SK-N-SH treated with all-trans-retinoic acid at 6 μM for 48 hours (cell line): ENCODE results near the gene IGF1R.

Source experiments
- ARNTL ChIP-seq: fragments of 450-650 bp; formaldehyde crosslinking; IDR thresholded peaks from 2 replicates; pipeline ENCODE4 v1.5.0; 2020; ENCODE audit warnings: low read depth, mild to moderate bottlenecking, moderate library complexity, borderline replicate concordance
- CREB5 ChIP-seq: fragments of 250-450 bp; sonication (Bioruptor Pico); IDR thresholded peaks from 2 replicates; pipeline ENCODE4 v1.5.1; 2020; ENCODE audit warnings: low read depth, mild to moderate bottlenecking, moderate library complexity
- TCF4 ChIP-seq: fragments of 250-450 bp; sonication (Bioruptor Pico); IDR thresholded peaks from 2 replicates; pipeline ENCODE4 v1.8.0; 2021; ENCODE audit warnings: mild to moderate bottlenecking, moderate library complexity, borderline replicate concordance
- ZFP30 ChIP-seq: fragments of 450-650 bp; formaldehyde crosslinking; IDR thresholded peaks from 2 replicates; pipeline ENCODE4 v1.5.0; 2022; ENCODE audit warnings: mild to moderate bottlenecking, moderate library complexity
- ZNF565 ChIP-seq: fragments of 450-650 bp; formaldehyde crosslinking; conservative IDR thresholded peaks from 2 replicates; pipeline ENCODE4 v1.5.0; 2020; ENCODE audit warnings: low read depth, mild to moderate bottlenecking, moderate library complexity
- TF ChIP-seq, protein P1 (sequence below): fragments of 250-450 bp; sonication (Bioruptor Pico); IDR thresholded peaks from 2 replicates; pipeline ENCODE4 v1.8.0; 2020; ENCODE audit warnings: mild to moderate bottlenecking, moderate library complexity, borderline replicate concordance
- TF ChIP-seq, protein P2 (sequence below): fragments of 250-450 bp; sonication (Bioruptor Pico); IDR thresholded peaks from 2 replicates; pipeline ENCODE4 v1.5.1; 2021; ENCODE audit warnings: mild to moderate bottlenecking, moderate library complexity

GRCh38 chr15:98799461-98800390 lies 151.4 kb downstream of the IGF1R start:
- TF ChIP-seq, protein P1, sequence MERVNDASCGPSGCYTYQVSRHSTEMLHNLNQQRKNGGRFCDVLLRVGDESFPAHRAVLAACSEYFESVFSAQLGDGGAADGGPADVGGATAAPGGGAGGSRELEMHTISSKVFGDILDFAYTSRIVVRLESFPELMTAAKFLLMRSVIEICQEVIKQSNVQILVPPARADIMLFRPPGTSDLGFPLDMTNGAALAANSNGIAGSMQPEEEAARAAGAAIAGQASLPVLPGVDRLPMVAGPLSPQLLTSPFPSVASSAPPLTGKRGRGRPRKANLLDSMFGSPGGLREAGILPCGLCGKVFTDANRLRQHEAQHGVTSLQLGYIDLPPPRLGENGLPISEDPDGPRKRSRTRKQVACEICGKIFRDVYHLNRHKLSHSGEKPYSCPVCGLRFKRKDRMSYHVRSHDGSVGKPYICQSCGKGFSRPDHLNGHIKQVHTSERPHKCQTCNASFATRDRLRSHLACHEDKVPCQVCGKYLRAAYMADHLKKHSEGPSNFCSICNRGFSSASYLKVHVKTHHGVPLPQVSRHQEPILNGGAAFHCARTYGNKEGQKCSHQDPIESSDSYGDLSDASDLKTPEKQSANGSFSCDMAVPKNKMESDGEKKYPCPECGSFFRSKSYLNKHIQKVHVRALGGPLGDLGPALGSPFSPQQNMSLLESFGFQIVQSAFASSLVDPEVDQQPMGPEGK (CRISPR knock-in tag), result no peak
- TF ChIP-seq TCF4 (CRISPR knock-in tag) (no peak), ZFP30 (CRISPR knock-in tag) (no peak), ZNF565 (CRISPR knock-in tag) (no peak), ARNTL (CRISPR knock-in tag) (no peak), CREB5 (no peak)
- TF ChIP-seq, protein P2, sequence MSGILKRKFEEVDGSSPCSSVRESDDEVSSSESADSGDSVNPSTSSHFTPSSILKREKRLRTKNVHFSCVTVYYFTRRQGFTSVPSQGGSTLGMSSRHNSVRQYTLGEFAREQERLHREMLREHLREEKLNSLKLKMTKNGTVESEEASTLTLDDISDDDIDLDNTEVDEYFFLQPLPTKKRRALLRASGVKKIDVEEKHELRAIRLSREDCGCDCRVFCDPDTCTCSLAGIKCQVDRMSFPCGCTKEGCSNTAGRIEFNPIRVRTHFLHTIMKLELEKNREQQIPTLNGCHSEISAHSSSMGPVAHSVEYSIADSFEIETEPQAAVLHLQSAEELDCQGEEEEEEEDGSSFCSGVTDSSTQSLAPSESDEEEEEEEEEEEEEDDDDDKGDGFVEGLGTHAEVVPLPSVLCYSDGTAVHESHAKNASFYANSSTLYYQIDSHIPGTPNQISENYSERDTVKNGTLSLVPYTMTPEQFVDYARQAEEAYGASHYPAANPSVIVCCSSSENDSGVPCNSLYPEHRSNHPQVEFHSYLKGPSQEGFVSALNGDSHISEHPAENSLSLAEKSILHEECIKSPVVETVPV (CRISPR knock-in tag), result no peak
